Amniotic stem cell (primary cell): ENCODE results near the gene URM1.
A peak's percentile ranks its signal among the peaks of the same experiment; 100 is the strongest.
"Not testable (repeated sequence)": the region's sequence is repeated elsewhere in the genome, so short reads cannot be mapped to it uniquely, and the experiment has no call there.

Source experiments
- DNase-seq: peaks from one replicate; lab custom pipeline; 2025; lab: John Stamatoyannopoulos, UW

Gene URM1

GRCh38 chr9:128409450-128409849 lies 38.3 kb downstream of the URM1 start:
- no peak for DNase-seq

DNA sequence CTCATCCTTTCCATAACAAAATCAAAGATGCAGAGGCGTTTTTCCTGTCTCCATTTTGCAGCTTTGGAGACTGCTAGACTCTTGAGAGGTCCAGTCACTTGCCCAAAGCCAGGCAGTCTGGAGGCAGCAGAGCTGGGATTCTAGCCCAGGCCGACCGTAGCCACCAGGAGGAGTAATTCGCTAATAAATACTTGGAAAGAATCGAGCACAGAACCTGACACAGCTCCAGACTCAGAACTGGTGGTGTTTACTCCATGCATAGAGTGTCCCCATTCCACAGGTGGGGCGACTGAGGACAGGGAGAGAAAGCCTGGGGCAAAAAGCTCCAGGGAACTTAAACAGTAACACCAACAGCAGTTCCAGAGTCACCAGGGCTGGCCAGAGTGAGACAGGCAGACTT lies 38.8 kb downstream of the URM1 start:
- DNase-seq: no peak

GRCh38 chr9:128411364-128412119 lies 40.4 kb downstream of the URM1 start:
- DNase-seq: no peak

GRCh38 chr9:128412120-128412790 lies 41.1 kb downstream of the URM1 start:
- DNase-seq: no peak

DNA sequence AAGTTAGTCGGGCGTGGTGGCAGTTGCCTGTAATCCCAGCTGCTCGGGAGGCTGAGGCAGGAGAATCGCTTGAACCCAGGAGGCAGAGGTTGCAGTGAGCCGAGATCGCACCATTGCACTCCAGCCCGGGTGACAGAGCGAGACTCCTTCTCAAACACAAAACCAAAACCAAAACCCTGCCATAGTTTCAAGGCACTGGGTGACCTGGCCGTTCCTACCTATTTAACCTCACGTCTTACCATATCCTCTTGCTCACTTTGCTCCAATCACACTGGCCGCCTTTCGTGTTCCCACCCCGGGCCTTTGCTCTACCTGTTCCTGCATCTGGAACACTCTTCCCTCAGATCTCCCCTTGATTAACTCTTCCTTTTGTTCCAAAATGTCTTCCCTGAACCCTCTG lies 42.6 kb downstream of the URM1 start:
- not testable (repeated sequence) for DNase-seq

GRCh38 chr9:128414461-128414860 lies 43.3 kb downstream of the URM1 start:
- no peak for DNase-seq

- DNase-seq: no peak
Measured at GRCh38 chr9:128415281-128415680, 44.1 kb downstream of the URM1 start.

DNA sequence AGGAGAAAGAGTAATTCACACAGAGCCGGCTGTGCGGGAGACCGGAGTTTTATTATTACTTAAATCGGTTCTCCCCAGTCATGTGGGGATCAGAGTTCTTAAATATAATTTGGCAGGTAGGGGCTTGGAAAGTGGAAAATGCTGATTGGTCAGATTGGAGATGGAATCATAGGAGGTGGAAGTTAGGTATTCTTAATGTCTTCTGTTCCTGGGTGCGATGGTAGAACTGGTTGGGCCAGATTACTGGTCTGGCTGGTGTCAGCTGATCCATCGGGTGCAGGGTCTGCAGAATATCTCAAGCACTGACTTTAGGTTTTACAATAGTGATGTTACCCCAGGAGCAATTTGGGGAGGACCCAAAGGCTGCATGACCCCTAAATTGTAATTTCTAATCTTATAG lies 44.8 kb downstream of the URM1 start:
- no peak for DNase-seq

DNA sequence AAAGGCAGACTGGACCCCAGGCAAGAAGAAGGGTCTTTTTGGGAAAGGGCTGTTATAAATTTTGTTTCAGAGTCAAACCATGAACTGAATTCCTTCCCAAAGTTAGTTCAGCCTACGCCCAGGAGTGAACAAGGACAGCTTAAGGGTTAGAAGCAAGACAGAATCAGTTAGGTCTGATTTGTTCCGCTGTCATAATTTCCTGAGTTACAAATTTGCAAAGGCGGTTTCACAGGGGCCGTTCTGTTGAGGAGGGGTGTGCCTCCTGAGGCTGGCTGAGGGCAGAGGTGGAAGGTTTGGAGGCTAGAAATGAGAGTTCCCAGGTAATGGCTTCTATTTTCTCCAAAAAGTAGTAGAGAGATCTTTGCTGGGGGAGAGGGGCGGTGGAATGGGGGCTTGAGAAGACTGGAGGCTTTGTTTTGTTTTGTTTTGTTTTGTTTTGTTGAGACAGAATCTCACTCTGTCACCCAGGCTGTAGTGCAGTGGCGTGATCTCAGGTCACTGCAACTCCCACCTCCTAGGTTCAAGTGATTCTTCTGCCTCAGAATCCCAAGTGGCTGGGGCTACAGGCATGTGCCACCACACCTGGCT lies 45.4 kb downstream of the URM1 start:
- no peak for DNase-seq

GRCh38 chr9:128419061-128419925 lies 48.1 kb downstream of the URM1 start:
- no peak for DNase-seq

DNA sequence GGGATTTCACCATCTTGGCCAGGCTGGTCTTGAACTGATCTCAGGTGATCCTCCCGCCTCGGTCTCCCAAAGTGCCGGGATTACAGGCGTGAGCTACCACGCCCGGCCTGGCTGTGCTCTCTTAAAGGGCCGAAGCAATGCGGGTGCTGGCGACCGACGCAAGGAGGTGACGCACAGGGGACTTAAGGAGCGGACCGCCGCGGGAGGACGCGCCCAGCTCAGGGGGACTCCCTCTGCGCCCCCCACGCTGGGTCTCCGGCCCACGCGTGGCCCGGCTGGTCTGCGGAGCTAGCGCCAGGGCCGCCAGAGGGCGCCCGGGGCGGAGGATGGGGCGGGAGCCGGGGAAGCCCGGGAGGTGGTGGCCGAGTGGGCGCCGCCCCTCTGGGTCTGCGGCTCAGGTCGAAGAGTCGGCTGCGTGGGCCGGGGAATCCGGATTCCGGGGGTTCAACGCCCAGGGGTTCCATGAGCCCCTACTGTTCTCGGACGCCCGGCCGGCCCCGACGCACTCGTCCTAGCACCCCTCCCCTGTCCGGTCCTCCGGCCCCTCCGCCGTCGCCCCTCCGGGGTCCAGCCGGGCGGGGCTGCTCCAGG lies 49.0 kb downstream of the URM1 start:
- DNase-seq: peak; percentile 36

DNA sequence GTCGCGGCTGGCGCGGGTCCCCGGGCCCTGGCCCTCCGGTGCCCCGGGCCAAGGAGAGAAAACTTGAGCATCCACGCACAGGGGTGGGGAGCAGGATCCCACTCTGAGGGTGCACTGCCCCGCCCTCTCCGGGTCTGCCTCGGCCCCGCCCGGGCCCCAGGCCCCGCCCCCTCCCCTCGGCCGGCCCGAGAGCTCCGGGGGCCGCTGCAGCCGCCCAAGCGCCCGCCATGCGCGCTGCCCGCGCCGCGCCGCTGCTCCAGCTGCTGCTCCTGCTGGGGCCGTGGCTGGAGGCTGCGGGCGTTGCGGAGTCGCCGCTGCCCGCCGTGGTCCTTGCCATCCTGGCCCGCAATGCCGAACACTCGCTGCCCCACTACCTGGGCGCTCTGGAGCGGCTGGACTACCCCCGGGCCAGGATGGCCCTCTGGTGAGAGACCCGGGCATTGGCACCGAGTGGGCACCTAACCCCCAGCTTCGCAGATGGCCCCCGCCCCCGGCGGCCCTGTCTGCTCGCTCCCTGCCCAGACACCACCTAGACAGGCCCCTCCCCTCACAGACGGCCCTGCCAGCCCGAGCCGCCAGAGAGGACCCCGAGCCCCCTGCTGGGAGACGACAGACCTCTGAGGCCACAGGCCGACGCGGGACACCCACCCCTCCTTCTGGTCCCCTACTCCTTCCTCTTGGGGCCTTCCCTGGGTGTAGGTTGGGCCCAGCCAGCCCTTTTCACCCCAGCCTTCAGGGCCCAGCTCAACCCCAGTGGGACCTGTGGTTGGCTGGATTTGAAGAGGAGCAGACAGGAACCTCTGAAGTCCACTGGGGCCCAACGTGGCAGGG lies 49.7 kb downstream of the URM1 start, which contains the start of gene CERCAM:
TSS of gene CERCAM (plus strand) at position 207 of the 831 bp plus-strand sequence. CDS start at position 228, 21 bp downstream.
- DNase-seq: no peak

DNA sequence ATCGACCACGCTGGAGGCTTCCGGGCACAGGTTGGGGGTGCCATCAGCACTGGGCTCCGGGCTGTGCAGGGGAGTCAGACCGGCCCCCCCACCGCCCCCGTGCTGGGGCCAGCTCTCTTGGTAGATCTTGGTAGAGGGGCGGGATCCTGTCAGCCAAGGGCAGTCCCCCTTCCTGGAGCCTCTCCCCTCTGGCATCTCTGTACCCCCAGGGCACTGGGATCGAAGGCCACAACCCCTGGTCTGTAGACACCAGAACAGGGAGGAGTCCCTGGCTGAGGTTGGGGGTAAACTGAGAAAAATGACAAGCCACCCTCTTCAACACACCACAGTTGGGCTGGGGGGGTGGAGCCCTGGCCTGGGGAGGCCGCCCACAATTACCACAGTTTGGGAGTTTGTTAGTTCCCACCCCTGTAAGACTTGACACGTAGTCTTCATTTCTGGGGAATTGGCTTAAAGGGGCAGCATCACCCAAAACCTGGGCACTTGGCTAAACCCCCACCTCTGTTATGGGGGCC lies 50.4 kb downstream of the URM1 start:
- DNase-seq: no peak

DNA sequence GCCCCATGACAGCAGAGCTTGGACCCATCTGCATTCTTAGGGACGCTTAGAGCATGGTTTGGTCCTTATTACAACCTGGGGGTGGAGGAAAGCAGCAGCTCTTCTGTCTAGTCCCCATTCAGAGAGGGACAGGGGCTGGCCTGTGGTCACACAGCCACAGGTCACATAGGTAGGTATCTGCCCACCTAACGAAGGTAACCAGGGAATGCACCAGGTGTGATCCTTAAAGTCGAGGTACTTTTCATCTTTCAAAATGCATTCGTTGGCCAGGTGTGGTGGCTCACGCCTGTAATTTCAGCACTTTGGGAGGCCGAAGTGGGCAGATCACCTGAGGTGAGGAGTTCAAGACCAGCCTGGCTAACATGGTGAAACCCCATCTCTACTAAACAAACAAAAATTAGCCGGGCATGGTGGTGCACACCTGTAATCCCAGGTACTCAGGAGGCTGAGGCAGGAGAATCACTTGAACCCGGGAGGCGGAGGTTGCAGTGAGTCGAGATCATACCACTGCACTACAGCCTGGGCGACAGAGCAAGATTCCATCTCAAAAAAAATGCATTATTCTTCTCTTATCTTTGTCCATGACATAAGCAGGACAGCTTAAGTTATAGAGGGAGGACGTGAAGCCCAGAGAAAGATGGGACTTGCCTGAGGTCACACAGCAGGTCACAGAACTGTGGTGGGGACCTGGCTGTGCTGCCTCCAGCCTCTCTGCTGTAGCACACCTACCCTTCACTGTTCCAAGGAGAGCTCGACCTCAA lies 51.0 kb downstream of the URM1 start:
- not testable (repeated sequence) for DNase-seq

DNA sequence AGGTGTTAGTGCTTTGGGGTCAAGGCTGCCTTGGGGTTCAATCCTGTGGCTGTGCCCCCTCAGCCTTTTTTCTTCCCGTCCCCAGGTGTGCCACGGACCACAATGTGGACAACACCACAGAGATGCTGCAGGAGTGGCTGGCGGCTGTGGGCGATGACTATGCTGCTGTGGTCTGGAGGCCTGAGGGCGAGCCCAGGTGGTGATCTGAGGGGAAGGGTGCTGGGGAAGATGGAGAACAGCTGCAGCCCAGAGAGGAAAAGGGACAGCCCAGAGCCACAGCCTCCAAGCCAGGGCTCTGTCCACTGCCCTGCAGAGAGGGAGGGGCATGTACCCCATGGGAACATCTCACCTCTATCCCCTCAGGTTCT lies 51.6 kb downstream of the URM1 start:
- DNase-seq: no peak

DNA sequence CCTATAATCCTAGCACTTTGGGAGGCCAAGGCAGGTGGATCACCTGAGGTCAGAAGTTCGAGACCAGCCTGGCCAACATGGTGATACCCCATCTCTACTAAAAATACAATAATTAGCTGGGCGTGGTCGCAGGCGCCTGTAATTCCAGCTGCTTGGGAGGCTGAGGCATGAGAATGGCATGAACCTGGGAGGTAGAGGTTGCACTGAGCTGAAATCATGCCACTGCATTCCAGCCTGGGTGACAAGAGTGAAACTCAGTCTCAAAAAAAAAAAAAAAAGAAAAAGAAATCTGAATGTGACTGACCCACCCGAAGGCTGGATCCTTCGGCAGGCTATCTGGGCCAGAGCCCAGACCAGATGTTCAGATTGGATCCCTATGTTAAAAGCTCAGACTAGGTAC lies 52.2 kb downstream of the URM1 start:
- not testable (repeated sequence) for DNase-seq

- no peak for DNase-seq
Measured at GRCh38 chr9:128424268-128424780, 53.1 kb downstream of the URM1 start.

DNA sequence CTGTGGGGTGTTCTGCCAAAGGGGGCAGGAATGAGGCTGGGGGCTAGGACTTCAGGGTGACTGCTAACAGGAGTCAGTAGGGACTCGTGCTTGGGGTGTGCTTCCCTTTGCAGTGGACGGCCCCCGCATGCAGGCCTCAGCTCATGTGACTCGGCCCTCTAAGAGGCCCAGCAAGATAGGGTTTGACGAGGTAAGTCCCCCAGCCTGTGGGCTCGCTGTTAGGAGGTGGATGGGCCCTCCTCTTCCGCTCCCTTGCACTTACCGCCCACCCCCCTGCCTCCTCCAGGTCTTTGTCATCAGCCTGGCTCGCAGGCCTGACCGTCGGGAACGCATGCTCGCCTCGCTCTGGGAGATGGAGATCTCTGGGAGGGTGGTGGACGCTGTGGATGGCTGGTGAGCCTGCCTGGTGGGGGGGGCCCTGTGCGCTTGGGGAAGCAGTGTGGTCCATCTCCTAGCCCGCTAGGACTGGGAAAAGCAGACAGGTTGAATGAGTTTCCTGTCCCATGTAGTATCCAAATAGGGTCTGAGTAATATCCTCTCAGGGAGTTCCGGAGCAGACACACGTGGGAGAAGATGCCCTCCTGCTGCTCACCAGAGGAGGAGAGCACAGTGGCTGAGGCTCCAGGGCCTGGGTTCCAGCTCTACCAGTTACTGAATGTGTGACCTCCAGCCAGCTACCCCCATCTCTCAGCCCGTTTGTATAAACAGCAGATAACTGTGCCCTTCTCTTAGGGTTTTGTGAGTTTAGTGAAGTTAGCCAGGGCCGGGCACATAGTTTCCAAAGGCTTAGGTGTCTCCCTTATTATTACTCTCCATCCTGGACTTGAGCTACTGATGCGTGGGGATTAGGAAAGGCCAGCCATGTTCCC lies 57.7 kb downstream of the URM1 start:
- no peak for DNase-seq
